ENCODE data around the gene CDCA7L. TPM values are rescaled to one million over a fixed set of nuclear protein-coding genes. Genes with fewer than 3 reads are reported as not detected.

Gene CDCA7L
- polyA plus RNA-seq, 1 of the 3 experiments (the other 2 are of a cell fraction) = 18.4 TPM

DNA sequence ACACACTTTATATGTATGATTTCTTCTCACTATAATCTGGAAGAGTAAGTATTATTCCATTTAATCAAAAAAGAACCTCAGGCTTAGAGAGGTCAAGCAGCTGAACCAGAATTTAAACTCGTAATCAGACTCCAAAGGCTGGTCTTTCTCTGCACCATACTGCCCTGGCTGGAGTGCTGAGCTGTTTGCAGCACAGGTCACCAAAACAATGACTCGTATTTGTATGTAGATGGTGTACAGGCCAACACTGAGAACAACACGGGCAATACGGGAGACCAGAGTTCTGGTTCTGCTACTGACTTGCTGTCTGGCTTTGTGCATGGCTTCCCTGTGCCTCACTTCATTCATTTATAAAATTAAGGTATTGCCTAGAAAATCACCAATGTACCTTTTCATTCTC, 57.9 kb downstream of the CDCA7L start:
- no peaks in the 10 kb centered on the region for H3K9me3 ChIP-seq
- ChIA-PET CTCF (no interaction called here), POLR2A (no interaction called here)
- TF ChIP-seq FOSL2 (IDR thresholded peaks at IDR 0.05; ENCODE audit: borderline replicate concordance, low read depth) (no peak), SMC3 (IDR thresholded peaks at IDR 0.05; ENCODE audit: low read depth, low read length) (no peak), SIN3A (IDR thresholded peaks at IDR 0.05; ENCODE audit: borderline replicate concordance, low read depth, low read length) (no peak), GABPA (IDR thresholded peaks at IDR 0.05; ENCODE audit: low read depth) (no peak), CHD2 (IDR thresholded peaks at IDR 0.05; ENCODE audit: low read length, partially characterized antibody) (no peak), MXI1 (IDR thresholded peaks at IDR 0.05; ENCODE audit: low read depth, low read length) (no peak), GATA2 (CRISPR knock-in tag; IDR thresholded peaks at IDR 0.05) (no peak), MEF2A (IDR thresholded peaks at IDR 0.05; ENCODE audit: borderline replicate concordance, low read depth) (no peak), EP300 (IDR thresholded peaks at IDR 0.05; ENCODE audit: borderline replicate concordance in 1 of 2, low read depth in 1 of 2, low read length in 1 of 2) (no peak), NRF1 (IDR thresholded peaks at IDR 0.05; ENCODE audit: low read depth, low read length) (no peak), FOXJ3 (CRISPR knock-in tag; IDR thresholded peaks at IDR 0.05) (no peak), YY1 (IDR thresholded peaks at IDR 0.05; ENCODE audit: low read depth) (no peak)
- TF ChIP-seq, protein P1, sequence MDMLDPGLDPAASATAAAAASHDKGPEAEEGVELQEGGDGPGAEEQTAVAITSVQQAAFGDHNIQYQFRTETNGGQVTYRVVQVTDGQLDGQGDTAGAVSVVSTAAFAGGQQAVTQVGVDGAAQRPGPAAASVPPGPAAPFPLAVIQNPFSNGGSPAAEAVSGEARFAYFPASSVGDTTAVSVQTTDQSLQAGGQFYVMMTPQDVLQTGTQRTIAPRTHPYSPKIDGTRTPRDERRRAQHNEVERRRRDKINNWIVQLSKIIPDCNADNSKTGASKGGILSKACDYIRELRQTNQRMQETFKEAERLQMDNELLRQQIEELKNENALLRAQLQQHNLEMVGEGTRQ (IDR thresholded peaks at IDR 0.05; ENCODE audit: borderline replicate concordance, low read depth, low read length) = no peak
- no peaks in the 10 kb centered on the region for H3K4me1 ChIP-seq (ENCODE audit: control insufficient read depth in 1 of 2, insufficient read depth in 2 of 2, low read depth in 1 of 2, low read length in 1 of 2)
- no peaks in the 10 kb centered on the region for H4K20me1 ChIP-seq (ENCODE audit: insufficient read depth)
- H3K79me2 ChIP-seq (ENCODE audit: insufficient read depth) = no peaks in the 10 kb centered on the region
- no peak for DNase-seq
- H3K4me3 ChIP-seq (ENCODE audit: low read depth in 2 of 2, low read length in 1 of 2) = no peak overlapping the region
- H3K36me3 ChIP-seq (replicated peaks in 1 of 2; ENCODE audit: control insufficient read depth in 1 of 2, insufficient read depth in 2 of 2, low read length in 1 of 2) = no peaks in the 10 kb centered on the region
- no peak overlapping the region for H3K4me2 ChIP-seq
- 29% methylated on average over 4 of the region's 4 CpGs for WGBS (ENCODE audit: low lambda C conversion rate)
- no peaks in the 10 kb centered on the region for H3F3A ChIP-seq (replicated peaks; ENCODE audit: insufficient read depth)
- no peak overlapping the region for H2AFZ ChIP-seq (ENCODE audit: low read depth)
- no peaks in the 10 kb centered on the region for H3K9me2 ChIP-seq
- 0 out of 2 replicates have a peak, but pooled peaks cover 6% of the 10 kb centered on the region for H3K27me3 ChIP-seq (ENCODE audit: insufficient read depth)
- H3K27ac ChIP-seq (ENCODE audit: low read depth in 2 of 2, low read length in 1 of 2) = no peak overlapping the region
- H3K9ac ChIP-seq = no peak overlapping the region

DNA sequence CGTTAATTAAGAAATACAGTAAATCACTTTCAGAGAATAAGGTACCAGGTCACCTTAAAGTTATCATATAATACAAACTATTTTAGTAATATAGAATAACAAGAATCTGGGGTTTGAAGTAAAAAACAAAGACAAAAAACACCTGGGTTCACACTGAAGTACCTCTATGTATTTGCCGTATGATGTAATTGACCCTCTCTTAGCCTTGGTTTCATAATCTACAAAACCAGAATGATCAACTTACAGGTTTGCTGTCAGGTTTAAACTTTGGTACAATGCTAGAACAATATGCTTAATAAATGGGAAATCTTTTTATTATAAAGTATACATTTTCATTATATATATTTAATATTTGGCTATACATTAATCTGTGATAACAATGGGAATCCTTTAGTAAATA, 58.3 kb downstream of the CDCA7L start:
- DNase-seq = no peak
- no peak for TF ChIP-seq POLR2AphosphoS5 (IDR thresholded peaks at IDR 0.05; ENCODE audit: low read depth, low read length)
- no peak for TF ChIP-seq RFX5 (IDR thresholded peaks at IDR 0.05; ENCODE audit: low read length)
- no peak for TF ChIP-seq CHD2 (IDR thresholded peaks at IDR 0.05; ENCODE audit: low read length, partially characterized antibody)
- TF ChIP-seq, protein P2, sequence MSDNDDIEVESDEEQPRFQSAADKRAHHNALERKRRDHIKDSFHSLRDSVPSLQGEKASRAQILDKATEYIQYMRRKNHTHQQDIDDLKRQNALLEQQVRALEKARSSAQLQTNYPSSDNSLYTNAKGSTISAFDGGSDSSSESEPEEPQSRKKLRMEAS (IDR thresholded peaks at IDR 0.05; ENCODE audit: low read depth) = no peak
- TF ChIP-seq RAD21 (IDR thresholded peaks at IDR 0.05; ENCODE audit: low read length) = no peak
- TF ChIP-seq, protein P3, sequence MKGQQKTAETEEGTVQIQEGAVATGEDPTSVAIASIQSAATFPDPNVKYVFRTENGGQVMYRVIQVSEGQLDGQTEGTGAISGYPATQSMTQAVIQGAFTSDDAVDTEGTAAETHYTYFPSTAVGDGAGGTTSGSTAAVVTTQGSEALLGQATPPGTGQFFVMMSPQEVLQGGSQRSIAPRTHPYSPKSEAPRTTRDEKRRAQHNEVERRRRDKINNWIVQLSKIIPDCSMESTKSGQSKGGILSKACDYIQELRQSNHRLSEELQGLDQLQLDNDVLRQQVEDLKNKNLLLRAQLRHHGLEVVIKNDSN (IDR thresholded peaks at IDR 0.05; ENCODE audit: borderline replicate concordance, low read depth) = no peak
- TF ChIP-seq MEF2A (IDR thresholded peaks at IDR 0.05; ENCODE audit: borderline replicate concordance, low read depth) = no peak
- TF ChIP-seq FOXM1 (IDR thresholded peaks at IDR 0.05; ENCODE audit: low read depth) = no peak
- TF ChIP-seq EP300 (IDR thresholded peaks at IDR 0.05; ENCODE audit: borderline replicate concordance in 1 of 2, low read depth in 1 of 2, low read length in 1 of 2) = no peak
- no peak for TF ChIP-seq SMC3 (IDR thresholded peaks at IDR 0.05; ENCODE audit: low read depth, low read length)
- no peak for TF ChIP-seq GATA2 (CRISPR knock-in tag; IDR thresholded peaks at IDR 0.05)
- TF ChIP-seq, protein P4, sequence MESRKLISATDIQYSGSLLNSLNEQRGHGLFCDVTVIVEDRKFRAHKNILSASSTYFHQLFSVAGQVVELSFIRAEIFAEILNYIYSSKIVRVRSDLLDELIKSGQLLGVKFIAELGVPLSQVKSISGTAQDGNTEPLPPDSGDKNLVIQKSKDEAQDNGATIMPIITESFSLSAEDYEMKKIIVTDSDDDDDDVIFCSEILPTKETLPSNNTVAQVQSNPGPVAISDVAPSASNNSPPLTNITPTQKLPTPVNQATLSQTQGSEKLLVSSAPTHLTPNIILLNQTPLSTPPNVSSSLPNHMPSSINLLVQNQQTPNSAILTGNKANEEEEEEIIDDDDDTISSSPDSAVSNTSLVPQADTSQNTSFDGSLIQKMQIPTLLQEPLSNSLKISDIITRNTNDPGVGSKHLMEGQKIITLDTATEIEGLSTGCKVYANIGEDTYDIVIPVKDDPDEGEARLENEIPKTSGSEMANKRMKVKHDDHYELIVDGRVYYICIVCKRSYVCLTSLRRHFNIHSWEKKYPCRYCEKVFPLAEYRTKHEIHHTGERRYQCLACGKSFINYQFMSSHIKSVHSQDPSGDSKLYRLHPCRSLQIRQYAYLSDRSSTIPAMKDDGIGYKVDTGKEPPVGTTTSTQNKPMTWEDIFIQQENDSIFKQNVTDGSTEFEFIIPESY (IDR thresholded peaks at IDR 0.05; ENCODE audit: borderline replicate concordance, low read depth) = no peak
- TF ChIP-seq TAF1 (IDR thresholded peaks at IDR 0.05; ENCODE audit: borderline replicate concordance, low read depth, low read length) = no peak
- no peak for TF ChIP-seq EZH2phosphoT487 (IDR thresholded peaks at IDR 0.05; ENCODE audit: borderline replicate concordance, low read depth)
- no peaks in the 10 kb centered on the region for H3F3A ChIP-seq (replicated peaks; ENCODE audit: insufficient read depth)
- H3K79me2 ChIP-seq (ENCODE audit: insufficient read depth) = no peaks in the 10 kb centered on the region
- no peaks in the 10 kb centered on the region for H3K4me1 ChIP-seq (ENCODE audit: control insufficient read depth in 1 of 2, insufficient read depth in 2 of 2, low read depth in 1 of 2, low read length in 1 of 2)
- no peak overlapping the region for H3K4me2 ChIP-seq
- no peaks in the 10 kb centered on the region for H3K9me3 ChIP-seq
- 70% methylated on average over 2 of the region's 2 CpGs for WGBS (ENCODE audit: low lambda C conversion rate)
- no peak overlapping the region for H2AFZ ChIP-seq (ENCODE audit: low read depth)
- H3K9ac ChIP-seq = no peak overlapping the region
- ChIA-PET POLR2A (no interaction called here), CTCF (no interaction called here)
- no peak overlapping the region for H3K4me3 ChIP-seq (ENCODE audit: low read depth in 2 of 2, low read length in 1 of 2)
- H4K20me1 ChIP-seq (ENCODE audit: insufficient read depth) = no peaks in the 10 kb centered on the region
- no peaks in the 10 kb centered on the region for H3K9me2 ChIP-seq
- H3K36me3 ChIP-seq (replicated peaks in 1 of 2; ENCODE audit: control insufficient read depth in 1 of 2, insufficient read depth in 2 of 2, low read length in 1 of 2) = no peaks in the 10 kb centered on the region
- H3K27ac ChIP-seq (ENCODE audit: low read depth in 2 of 2, low read length in 1 of 2) = no peak overlapping the region
- H3K27me3 ChIP-seq (ENCODE audit: insufficient read depth) = peaks cover 6% of the 10 kb centered on the region; the same call in 1 of the 2 replicates
